SK-N-SH (cell line): ENCODE data around the gene ATP2B2. TPM values are rescaled to one million over a fixed set of nuclear protein-coding genes. Genes with fewer than 3 reads are reported as not detected.

Experiments used
- CTCF ChIA-PET: fragments of 300-600, 350-600 bp; formaldehyde crosslinking; extraction: SDS; loops from one replicate; lab custom pipeline; 2021; lab: Yijun Ruan, JAX
- POLR2A ChIA-PET: fragments of 350-600 bp; sonication (Branson Sonifier 250); formaldehyde crosslinking; extraction: SDS; loops from one replicate; lab custom pipeline; 2020; ENCODE audit warnings: antibody characterized with exemption, inconsistent platforms; lab: Yijun Ruan, JAX
- DNase-seq: peaks from one replicate; pipeline ENCODE4 v3.0.0; 2012
- H2AFZ ChIP-seq: fragments of 200-600 bp; sonication (generic); 2 replicates; pipeline ENCODE4 v1.8.1; 2016; ENCODE audit warnings: antibody characterized with exemption, mild to moderate bottlenecking, low read depth
- H3F3A ChIP-seq: fragments of 200-600 bp; sonication (generic); replicated peaks from 2 replicates; pipeline ENCODE3; 2016; ENCODE audit warnings: antibody characterized with exemption, mild to moderate bottlenecking; ENCODE audit not compliant: insufficient read depth
- H3K27ac ChIP-seq, 2 experiments: fragments of 200-500 bp in 1 of 2; fragments of 200-600 bp in 1 of 2; sonication (Bioruptor generic) in 1 of 2; sonication (generic), shearing (Covaris generic) in 1 of 2; 2 replicates each; pipeline versions ENCODE4 v1.5.1 to v1.6.1; 2014 to 2016; ENCODE audit warnings: low read depth in 2 of 2, inconsistent platforms in 1 of 2, low read length in 1 of 2, mild to moderate bottlenecking in 1 of 2, mixed read lengths in 1 of 2
- H3K27me3 ChIP-seq: fragments of 200-600 bp; sonication (generic), shearing (Covaris generic); 2 replicates; pipeline ENCODE4 v1.6.1; 2016; ENCODE audit warnings: mixed run types; ENCODE audit not compliant: insufficient read depth
- H3K36me3 ChIP-seq, 2 experiments: fragments of 200-500 bp in 1 of 2; fragments of 200-600 bp in 1 of 2; sonication (Bioruptor generic) in 1 of 2; sonication (generic) in 1 of 2; replicated peaks in 1 of 2; 2 replicates each; pipeline versions ENCODE3 to v1.5.1; 2014 to 2016; ENCODE audit warnings: low read length in 1 of 2, mild to moderate bottlenecking in 1 of 2; ENCODE audit not compliant: insufficient read depth in 2 of 2, control insufficient read depth in 1 of 2
- H3K4me1 ChIP-seq, 2 experiments: fragments of 200-500 bp in 1 of 2; fragments of 200-600 bp in 1 of 2; sonication (Bioruptor generic) in 1 of 2; sonication (generic), shearing (Covaris generic) in 1 of 2; 2 replicates each; pipeline versions ENCODE4 v1.5.1 to v1.6.1; 2014 to 2016; ENCODE audit warnings: low read depth in 1 of 2, low read length in 1 of 2, mixed run types in 1 of 2; ENCODE audit not compliant: insufficient read depth in 2 of 2, control insufficient read depth in 1 of 2
- H3K4me2 ChIP-seq: fragments of 200-600 bp; sonication (generic), shearing (Covaris generic); 2 replicates; pipeline ENCODE4 v1.6.1; 2017; ENCODE audit warnings: mixed run types
- H3K4me3 ChIP-seq, 2 experiments: fragments of 200-500 bp in 1 of 2; fragments of 200-600 bp in 1 of 2; sonication (Bioruptor generic) in 1 of 2; sonication (generic), shearing (Covaris generic) in 1 of 2; 2 replicates each; pipeline versions ENCODE4 v1.5.1 to v1.8.1; 2014 to 2016; ENCODE audit warnings: low read depth in 2 of 2, inconsistent platforms in 1 of 2, low read length in 1 of 2, mild to moderate bottlenecking in 1 of 2, mixed read lengths in 1 of 2, moderate library complexity in 1 of 2
- H3K79me2 ChIP-seq: fragments of 200-600 bp; sonication (generic); 2 replicates; pipeline ENCODE4 v1.8.1; 2017; ENCODE audit warnings: mild to moderate bottlenecking; ENCODE audit not compliant: insufficient read depth
- H3K9ac ChIP-seq: fragments of 200-600 bp; sonication (generic); 2 replicates; pipeline ENCODE4 v1.6.1; 2017; ENCODE audit warnings: mixed run types
- H3K9me2 ChIP-seq: fragments of 200-600 bp; sonication (generic); 2 replicates; pipeline ENCODE4 v1.6.1; 2017; ENCODE audit warnings: mixed run types
- H3K9me3 ChIP-seq: fragments of 200-600 bp; sonication (generic); 2 replicates; pipeline ENCODE4 v1.6.1; 2017; ENCODE audit warnings: mixed run types, mild to moderate bottlenecking, moderate library complexity
- H4K20me1 ChIP-seq: fragments of 200-600 bp; sonication (generic); 2 replicates; pipeline ENCODE4 v1.6.1; 2017; ENCODE audit warnings: mild to moderate bottlenecking, mixed run types; ENCODE audit not compliant: insufficient read depth
- FOXM1 ChIP-seq: IDR thresholded peaks from 2 replicates; pipeline ENCODE4 v1.4.0; 2012; ENCODE audit warnings: low read depth, mild to moderate bottlenecking
- IRF3 ChIP-seq: fragments of 150-350 bp; IDR thresholded peaks from 2 replicates; pipeline ENCODE4 v1.6.1; 2016; ENCODE audit warnings: mild to moderate bottlenecking, low read depth, low read length
- JUND ChIP-seq: IDR thresholded peaks from 2 replicates; pipeline ENCODE4 v1.4.0; 2012
- NFIC ChIP-seq: IDR thresholded peaks from 2 replicates; pipeline ENCODE4 v1.4.0; 2012; ENCODE audit warnings: borderline replicate concordance
- PBX3 ChIP-seq: IDR thresholded peaks from 2 replicates; pipeline ENCODE4; 2012
- RCOR1 ChIP-seq: fragments of 150-350 bp; IDR thresholded peaks from 2 replicates; pipeline ENCODE4 v1.6.1; 2017; ENCODE audit warnings: antibody characterized with exemption, low read length
- RXRA ChIP-seq: IDR thresholded peaks from 2 replicates; pipeline ENCODE4 v1.4.0; 2012; ENCODE audit warnings: low read depth, mild to moderate bottlenecking, borderline replicate concordance
- SIN3A ChIP-seq: IDR thresholded peaks from 2 replicates; pipeline ENCODE4 v1.6.1; 2012; ENCODE audit warnings: low read depth, mild to moderate bottlenecking, low read length, moderate library complexity, borderline replicate concordance
- YY1 ChIP-seq: IDR thresholded peaks from 2 replicates; pipeline ENCODE4 v1.4.0; 2012; ENCODE audit warnings: low read depth, mild to moderate bottlenecking
- WGBS: methylation state at CpG from one replicate; pipeline ENCODE4 v1.1.6; 2017; ENCODE audit warnings: low lambda C conversion rate; 5-methylcytosine and 5-hydroxymethylcytosine counted together
- polyA plus RNA-seq, 3 experiments: library from polyadenylated mRNA; depleted of rRNA; stranded (reverse); fragments of >200 nt; gene quantifications; 2 replicates each; pipeline ENCODE4 v1.2.3, GENCODE V29; 2012
- TF ChIP-seq, protein P1 (sequence below): IDR thresholded peaks from 2 replicates; pipeline ENCODE4 v1.6.1; 2012; ENCODE audit warnings: mild to moderate bottlenecking, low read depth, low read length, moderate library complexity

ATP2B2 gene
- polyA plus RNA-seq, 1 of the 3 experiments (the other 2 are of a cell fraction) = 0.15 TPM

GRCh38 chr3:10472877-10473440, 32.4 kb downstream of the ATP2B2 start:
- no peaks in the 10 kb centered on the region; the same call in 1 of the 2 replicates for H3K27me3 ChIP-seq

GRCh38 chr3:10471054-10471688, 34.2 kb downstream of the ATP2B2 start:
- Histone ChIP-seq H4K20me1 (no peaks in the 10 kb centered on the region), H3K9ac (no peak overlapping the region), H3K4me1 (peaks cover 0 to 30% of the 10 kb centered on the region in 2 experiments; a peak in 2 of 4 replicates), H3K9me2 (no peaks in the 10 kb centered on the region), H3K4me3 (no peak overlapping the region), H2AFZ (no peak overlapping the region), H3K36me3 (no peaks in the 10 kb centered on the region), H3F3A (no peaks in the 10 kb centered on the region), H3K9me3 (no peaks in the 10 kb centered on the region), H3K27ac (no peak overlapping the region), H3K27me3 (peaks cover under 1% of the 10 kb centered on the region; the same call in 1 of the 2 replicates), H3K4me2 (no peak overlapping the region), H3K79me2 (no peaks in the 10 kb centered on the region)
- ChIA-PET CTCF (interaction anchor here (1.1 to 2.4 kb wide), 3 partner anchors 10 to 268 kb away, joined by 3 to 12 read pairs (median 3); no protein-coding TSS in a partner anchor), POLR2A (interaction anchor here (0.6 kb wide), 1 partner anchor 113 kb away, joined by 4 read pairs; no protein-coding TSS in a partner anchor)
- no peak for TF ChIP-seq RXRA
- TF ChIP-seq NFIC = no peak
- TF ChIP-seq FOXM1 = no peak
- no peak for TF ChIP-seq IRF3
- TF ChIP-seq SIN3A = no peak
- TF ChIP-seq, protein P1, sequence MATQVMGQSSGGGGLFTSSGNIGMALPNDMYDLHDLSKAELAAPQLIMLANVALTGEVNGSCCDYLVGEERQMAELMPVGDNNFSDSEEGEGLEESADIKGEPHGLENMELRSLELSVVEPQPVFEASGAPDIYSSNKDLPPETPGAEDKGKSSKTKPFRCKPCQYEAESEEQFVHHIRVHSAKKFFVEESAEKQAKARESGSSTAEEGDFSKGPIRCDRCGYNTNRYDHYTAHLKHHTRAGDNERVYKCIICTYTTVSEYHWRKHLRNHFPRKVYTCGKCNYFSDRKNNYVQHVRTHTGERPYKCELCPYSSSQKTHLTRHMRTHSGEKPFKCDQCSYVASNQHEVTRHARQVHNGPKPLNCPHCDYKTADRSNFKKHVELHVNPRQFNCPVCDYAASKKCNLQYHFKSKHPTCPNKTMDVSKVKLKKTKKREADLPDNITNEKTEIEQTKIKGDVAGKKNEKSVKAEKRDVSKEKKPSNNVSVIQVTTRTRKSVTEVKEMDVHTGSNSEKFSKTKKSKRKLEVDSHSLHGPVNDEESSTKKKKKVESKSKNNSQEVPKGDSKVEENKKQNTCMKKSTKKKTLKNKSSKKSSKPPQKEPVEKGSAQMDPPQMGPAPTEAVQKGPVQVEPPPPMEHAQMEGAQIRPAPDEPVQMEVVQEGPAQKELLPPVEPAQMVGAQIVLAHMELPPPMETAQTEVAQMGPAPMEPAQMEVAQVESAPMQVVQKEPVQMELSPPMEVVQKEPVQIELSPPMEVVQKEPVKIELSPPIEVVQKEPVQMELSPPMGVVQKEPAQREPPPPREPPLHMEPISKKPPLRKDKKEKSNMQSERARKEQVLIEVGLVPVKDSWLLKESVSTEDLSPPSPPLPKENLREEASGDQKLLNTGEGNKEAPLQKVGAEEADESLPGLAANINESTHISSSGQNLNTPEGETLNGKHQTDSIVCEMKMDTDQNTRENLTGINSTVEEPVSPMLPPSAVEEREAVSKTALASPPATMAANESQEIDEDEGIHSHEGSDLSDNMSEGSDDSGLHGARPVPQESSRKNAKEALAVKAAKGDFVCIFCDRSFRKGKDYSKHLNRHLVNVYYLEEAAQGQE = no peak
- TF ChIP-seq PBX3 = no peak
- no peak for TF ChIP-seq JUND
- TF ChIP-seq YY1 = no peak
- no peak for DNase-seq
- WGBS = 53% methylated on average over 10 of the region's 20 CpGs

More at GRCh38 chr3:10472877-10473440, 32.4 kb downstream of the ATP2B2 start:
- H3K9me3 ChIP-seq = no peaks in the 10 kb centered on the region
- ChIA-PET CTCF (no interaction called here), POLR2A (no interaction called here)
- H3K27ac ChIP-seq = no peak overlapping the region
- no peaks in the 10 kb centered on the region for H3K79me2 ChIP-seq
- no peak for DNase-seq
- no peaks in the 10 kb centered on the region for H4K20me1 ChIP-seq
- no peak overlapping the region for H3K4me2 ChIP-seq
- no peak overlapping the region for H3K9ac ChIP-seq
- WGBS = 29% methylated on average over 2 of the region's 2 CpGs
- H3F3A ChIP-seq = no peaks in the 10 kb centered on the region
- H3K4me3 ChIP-seq = no peak overlapping the region
- H3K36me3 ChIP-seq = no peaks in the 10 kb centered on the region
- no peaks in the 10 kb centered on the region for H3K9me2 ChIP-seq
- H2AFZ ChIP-seq = no peak overlapping the region
- TF ChIP-seq RXRA (no peak), RCOR1 (no peak)
- peaks cover 0 to 29% of the 10 kb centered on the region in 2 experiments; a peak in 2 of 4 replicates for H3K4me1 ChIP-seq
